Activated naive CD4-positive, alpha-beta T cell treated with anti-CD3 and anti-CD28 coated beads, Interleukin-2, amount 50 U/mL, for 16 hours (primary cell): Measurements from ENCODE around the gene SLC22A15.

Experiments used
- DNase-seq: peaks from one replicate; pipeline ENCODE4 v3.0.0-alpha.2; 2020

Gene SLC22A15

DNA sequence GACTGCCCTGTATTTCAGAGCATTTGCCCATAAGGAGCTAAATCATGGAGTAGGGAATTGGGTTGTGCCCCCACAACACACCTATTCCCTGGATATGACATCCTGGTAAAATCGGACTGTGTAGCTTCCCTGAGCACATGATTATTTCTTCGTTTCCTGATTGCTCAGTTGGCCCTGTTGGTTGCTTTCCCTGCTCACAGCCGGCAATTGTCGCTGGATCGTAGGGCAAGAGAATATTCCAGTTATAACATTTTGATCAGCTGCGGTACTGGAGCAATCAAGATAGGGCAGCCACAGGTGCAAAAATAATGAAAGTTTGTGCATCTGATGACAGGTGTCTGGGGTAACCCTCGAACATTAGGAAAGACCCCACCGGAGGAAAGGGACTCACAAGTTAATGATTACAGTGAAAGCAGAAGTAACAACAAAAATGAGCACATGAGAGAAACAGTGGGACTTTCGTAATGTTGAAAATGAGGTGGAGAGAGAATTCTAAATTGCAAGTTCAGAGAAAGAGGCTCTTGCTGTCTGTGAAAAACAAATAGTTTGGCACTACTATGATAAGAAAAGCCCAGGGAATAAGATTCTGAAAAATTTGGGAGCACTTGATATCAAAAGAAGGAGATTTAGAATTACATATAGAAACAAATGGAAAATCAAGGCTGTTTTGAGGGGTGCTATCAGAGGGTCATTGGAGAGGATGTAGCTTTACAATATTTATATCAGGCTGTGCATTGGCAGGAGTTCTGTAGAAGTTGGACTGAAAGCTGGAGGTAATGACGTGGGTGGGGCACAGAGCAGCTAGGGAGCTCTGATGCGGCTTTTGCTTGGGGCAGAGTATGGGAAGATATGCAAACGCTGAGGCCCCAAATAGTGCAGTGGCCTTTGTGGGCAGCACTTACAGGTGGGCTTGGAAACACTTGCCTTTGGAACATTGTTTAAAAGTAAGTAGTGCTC lies 134.5 kb downstream of the SLC22A15 start, which contains the start of gene MAB21L3:
Gene MAB21L3, plus strand, starts transcription at position 833 of the 957 bp plus-strand sequence. CDS start 1,217 bp downstream, outside the sequence.
- DNase-seq: no peak

- DNase-seq: no peak
Measured at GRCh38 chr1:116111524-116112021, 135.3 kb downstream of the SLC22A15 start.

- DNase-seq: no peak
Measured at GRCh38 chr1:116112388-116113140, 136.3 kb downstream of the SLC22A15 start.

DNA sequence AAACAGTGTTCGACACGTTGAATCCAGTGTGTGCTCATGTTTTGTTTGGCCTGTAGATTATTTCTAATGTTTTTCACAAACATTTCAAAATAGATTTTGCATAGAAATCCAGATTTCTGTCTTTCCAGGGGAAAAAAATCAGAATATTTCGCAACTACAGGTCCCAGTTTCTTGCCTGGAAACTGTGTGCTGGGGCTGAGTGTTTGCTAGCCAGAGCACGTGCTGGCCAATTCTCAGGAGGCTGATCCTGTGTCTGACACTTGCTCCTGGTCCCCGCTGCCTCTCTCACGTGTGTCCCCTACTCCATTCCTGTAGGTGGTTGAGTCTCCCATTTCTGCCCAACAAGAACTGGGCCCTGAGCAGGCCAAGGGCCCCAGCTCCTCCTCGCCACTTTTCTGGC lies 137.3 kb downstream of the SLC22A15 start:
- DNase-seq: no peak

- no peak for DNase-seq
Measured at GRCh38 chr1:116115476-116116439, 139.4 kb downstream of the SLC22A15 start.

GRCh38 chr1:116118471-116118870 lies 142.2 kb downstream of the SLC22A15 start:
- DNase-seq: no peak
